Muscle of arm (tissue), 12 donors: Measurements from ENCODE around the gene MAPK6. TPM values are rescaled to one million over a fixed set of nuclear protein-coding genes. Genes with fewer than 3 reads are reported as not detected.

Source experiments
- DNase-seq: peaks from one replicate; pipeline ENCODE4 v3.0.0-alpha.2; 2013
- polyA plus RNA-seq, 12 donors: library from polyadenylated mRNA; unstranded; fragments of 120-200 nt; gene quantifications; one replicate each; pipeline ENCODE4 v1.2.1, GENCODE V29; 2013; ENCODE audit not compliant: insufficient read length in 12 of 12

The MAPK6 gene
- polyA plus RNA-seq, 12 donors, result 22.2 to 32.6 (median 30.7) TPM; not detected in 1

GRCh38 chr15:52008359-52008697 lies 10.7 kb upstream of the MAPK6 start:
- no peak for DNase-seq

GRCh38 chr15:52008698-52009434 lies 10.2 kb upstream of the MAPK6 start:
- no peak for DNase-seq

GRCh38 chr15:52010633-52011595 lies 8.1 kb upstream of the MAPK6 start:
- DNase-seq, result no peak

GRCh38 chr15:52011711-52012144 lies 7.3 kb upstream of the MAPK6 start:
- DNase-seq, result no peak

GRCh38 chr15:52012210-52012609 lies 6.8 kb upstream of the MAPK6 start:
- DNase-seq, result no peak

- DNase-seq, result no peak
Observed at GRCh38 chr15:52013151-52013791, 5.7 kb upstream of the MAPK6 start.

- DNase-seq, result no peak
Observed at GRCh38 chr15:52014616-52015015, 4.4 kb upstream of the MAPK6 start.

- DNase-seq, result no peak
Observed at GRCh38 chr15:52016316-52016715, 2.7 kb upstream of the MAPK6 start.

- DNase-seq, result peak; percentile 9
Observed at GRCh38 chr15:52018244-52018643, 775 bp upstream of the MAPK6 start.

GRCh38 chr15:52019394-52020220 lies 588 bp downstream of the MAPK6 start:
- peak; percentile 80 for DNase-seq

- peak; percentile 10 for DNase-seq
Observed at GRCh38 chr15:52020221-52021085, 1.4 kb downstream of the MAPK6 start.

GRCh38 chr15:52021128-52021671 lies 2.2 kb downstream of the MAPK6 start:
- DNase-seq, result peak; percentile 55

- DNase-seq, result no peak
Observed at GRCh38 chr15:52021892-52022540, 3.0 kb downstream of the MAPK6 start.

GRCh38 chr15:52023169-52023922 lies 4.3 kb downstream of the MAPK6 start:
- DNase-seq, result no peak

- no peak for DNase-seq
Observed at GRCh38 chr15:52028431-52029093, 9.5 kb downstream of the MAPK6 start.

- no peak for DNase-seq
Observed at GRCh38 chr15:52030010-52030409, 11.0 kb downstream of the MAPK6 start.

- DNase-seq, result no peak
Observed at GRCh38 chr15:52031556-52031955, 12.5 kb downstream of the MAPK6 start.

- no peak for DNase-seq
Observed at GRCh38 chr15:52037889-52038505, 19.0 kb downstream of the MAPK6 start.
